Peyer's patch (tissue), 4 donors: ENCODE measurements around the gene PLA2G6.

ENCODE experiments used
- POLR2A ChIP-seq, 2 donors: fragments of 450-650 bp; IDR thresholded peaks; one replicate each; pipeline ENCODE4 v1.5.1; 2017; ENCODE audit warnings: antibody characterized with exemption in 2 of 2, mild to moderate bottlenecking in 2 of 2, moderate library complexity in 2 of 2
- TF ChIP-seq, protein P1 (sequence below), 6 experiments: fragments of 450-650 bp in 4 of 6; fragments of 200-600 bp in 2 of 6; sonication (generic) in 1 of 6; IDR thresholded peaks; one replicate each; pipeline ENCODE4 v1.5.1; 2017 to 2019; ENCODE audit warnings: antibody characterized with exemption in 6 of 6, mild to moderate bottlenecking in 3 of 6, moderate library complexity in 1 of 6

- TF ChIP-seq, protein P1, sequence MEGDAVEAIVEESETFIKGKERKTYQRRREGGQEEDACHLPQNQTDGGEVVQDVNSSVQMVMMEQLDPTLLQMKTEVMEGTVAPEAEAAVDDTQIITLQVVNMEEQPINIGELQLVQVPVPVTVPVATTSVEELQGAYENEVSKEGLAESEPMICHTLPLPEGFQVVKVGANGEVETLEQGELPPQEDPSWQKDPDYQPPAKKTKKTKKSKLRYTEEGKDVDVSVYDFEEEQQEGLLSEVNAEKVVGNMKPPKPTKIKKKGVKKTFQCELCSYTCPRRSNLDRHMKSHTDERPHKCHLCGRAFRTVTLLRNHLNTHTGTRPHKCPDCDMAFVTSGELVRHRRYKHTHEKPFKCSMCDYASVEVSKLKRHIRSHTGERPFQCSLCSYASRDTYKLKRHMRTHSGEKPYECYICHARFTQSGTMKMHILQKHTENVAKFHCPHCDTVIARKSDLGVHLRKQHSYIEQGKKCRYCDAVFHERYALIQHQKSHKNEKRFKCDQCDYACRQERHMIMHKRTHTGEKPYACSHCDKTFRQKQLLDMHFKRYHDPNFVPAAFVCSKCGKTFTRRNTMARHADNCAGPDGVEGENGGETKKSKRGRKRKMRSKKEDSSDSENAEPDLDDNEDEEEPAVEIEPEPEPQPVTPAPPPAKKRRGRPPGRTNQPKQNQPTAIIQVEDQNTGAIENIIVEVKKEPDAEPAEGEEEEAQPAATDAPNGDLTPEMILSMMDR (IDR thresholded peaks at IDR 0.05), result no peak
- no peak for TF ChIP-seq POLR2A (IDR thresholded peaks at IDR 0.05)
Measured at GRCh38 chr22:38103641-38104040, 78.0 kb downstream of the PLA2G6 start.
